SK-N-SH (cell line): Measurements from ENCODE around the gene RNF4. TPM values are rescaled to one million over a fixed set of nuclear protein-coding genes. Genes with fewer than 3 reads are reported as not detected.

Source experiments
- CTCF ChIA-PET: fragments of 300-600, 350-600 bp; formaldehyde crosslinking; extraction: SDS; loops from one replicate; lab custom pipeline; 2021; lab: Yijun Ruan, JAX
- POLR2A ChIA-PET: fragments of 350-600 bp; sonication (Branson Sonifier 250); formaldehyde crosslinking; extraction: SDS; loops from one replicate; lab custom pipeline; 2020; ENCODE audit warnings: antibody characterized with exemption, inconsistent platforms; lab: Yijun Ruan, JAX
- DNase-seq: peaks from one replicate; pipeline ENCODE4 v3.0.0; 2012
- H2AFZ ChIP-seq: fragments of 200-600 bp; sonication (generic); 2 replicates; pipeline ENCODE4 v1.8.1; 2016; ENCODE audit warnings: antibody characterized with exemption, mild to moderate bottlenecking, low read depth
- H3F3A ChIP-seq: fragments of 200-600 bp; sonication (generic); replicated peaks from 2 replicates; pipeline ENCODE3; 2016; ENCODE audit warnings: antibody characterized with exemption, mild to moderate bottlenecking; ENCODE audit not compliant: insufficient read depth
- H3K27ac ChIP-seq, 2 experiments: fragments of 200-500 bp in 1 of 2; fragments of 200-600 bp in 1 of 2; sonication (Bioruptor generic) in 1 of 2; sonication (generic), shearing (Covaris generic) in 1 of 2; 2 replicates each; pipeline versions ENCODE4 v1.5.1 to v1.6.1; 2014 to 2016; ENCODE audit warnings: low read depth in 2 of 2, inconsistent platforms in 1 of 2, low read length in 1 of 2, mild to moderate bottlenecking in 1 of 2, mixed read lengths in 1 of 2
- H3K27me3 ChIP-seq: fragments of 200-600 bp; sonication (generic), shearing (Covaris generic); 2 replicates; pipeline ENCODE4 v1.6.1; 2016; ENCODE audit warnings: mixed run types; ENCODE audit not compliant: insufficient read depth
- H3K36me3 ChIP-seq, 2 experiments: fragments of 200-500 bp in 1 of 2; fragments of 200-600 bp in 1 of 2; sonication (Bioruptor generic) in 1 of 2; sonication (generic) in 1 of 2; replicated peaks in 1 of 2; 2 replicates each; pipeline versions ENCODE3 to v1.5.1; 2014 to 2016; ENCODE audit warnings: low read length in 1 of 2, mild to moderate bottlenecking in 1 of 2; ENCODE audit not compliant: insufficient read depth in 2 of 2, control insufficient read depth in 1 of 2
- H3K4me1 ChIP-seq, 2 experiments: fragments of 200-500 bp in 1 of 2; fragments of 200-600 bp in 1 of 2; sonication (Bioruptor generic) in 1 of 2; sonication (generic), shearing (Covaris generic) in 1 of 2; 2 replicates each; pipeline versions ENCODE4 v1.5.1 to v1.6.1; 2014 to 2016; ENCODE audit warnings: low read depth in 1 of 2, low read length in 1 of 2, mixed run types in 1 of 2; ENCODE audit not compliant: insufficient read depth in 2 of 2, control insufficient read depth in 1 of 2
- H3K4me2 ChIP-seq: fragments of 200-600 bp; sonication (generic), shearing (Covaris generic); 2 replicates; pipeline ENCODE4 v1.6.1; 2017; ENCODE audit warnings: mixed run types
- H3K4me3 ChIP-seq, 2 experiments: fragments of 200-500 bp in 1 of 2; fragments of 200-600 bp in 1 of 2; sonication (Bioruptor generic) in 1 of 2; sonication (generic), shearing (Covaris generic) in 1 of 2; 2 replicates each; pipeline versions ENCODE4 v1.5.1 to v1.8.1; 2014 to 2016; ENCODE audit warnings: low read depth in 2 of 2, inconsistent platforms in 1 of 2, low read length in 1 of 2, mild to moderate bottlenecking in 1 of 2, mixed read lengths in 1 of 2, moderate library complexity in 1 of 2
- H3K79me2 ChIP-seq: fragments of 200-600 bp; sonication (generic); 2 replicates; pipeline ENCODE4 v1.8.1; 2017; ENCODE audit warnings: mild to moderate bottlenecking; ENCODE audit not compliant: insufficient read depth
- H3K9ac ChIP-seq: fragments of 200-600 bp; sonication (generic); 2 replicates; pipeline ENCODE4 v1.6.1; 2017; ENCODE audit warnings: mixed run types
- H3K9me2 ChIP-seq: fragments of 200-600 bp; sonication (generic); 2 replicates; pipeline ENCODE4 v1.6.1; 2017; ENCODE audit warnings: mixed run types
- H3K9me3 ChIP-seq: fragments of 200-600 bp; sonication (generic); 2 replicates; pipeline ENCODE4 v1.6.1; 2017; ENCODE audit warnings: mixed run types, mild to moderate bottlenecking, moderate library complexity
- H4K20me1 ChIP-seq: fragments of 200-600 bp; sonication (generic); 2 replicates; pipeline ENCODE4 v1.6.1; 2017; ENCODE audit warnings: mild to moderate bottlenecking, mixed run types; ENCODE audit not compliant: insufficient read depth
- EZH2phosphoT487 ChIP-seq: fragments of 200-600 bp; sonication (generic); IDR thresholded peaks from 2 replicates; pipeline ENCODE4 v1.6.1; 2017; ENCODE audit warnings: low read depth, mixed run types, mild to moderate bottlenecking, antibody characterized with exemption, moderate library complexity, borderline replicate concordance
- FOXJ3 ChIP-seq: sonication (generic); formaldehyde crosslinking; IDR thresholded peaks from 2 replicates; pipeline ENCODE4 v1.5.1; 2020; ENCODE audit warnings: mild to moderate bottlenecking, missing genetic modification reagents
- FOXM1 ChIP-seq: IDR thresholded peaks from 2 replicates; pipeline ENCODE4 v1.4.0; 2012; ENCODE audit warnings: low read depth, mild to moderate bottlenecking
- GATA2 ChIP-seq: sonication (generic); formaldehyde crosslinking; IDR thresholded peaks from 2 replicates; pipeline ENCODE4 v1.5.0; 2020; ENCODE audit warnings: mild to moderate bottlenecking, missing genetic modification reagents
- MXI1 ChIP-seq: IDR thresholded peaks from 2 replicates; pipeline ENCODE4 v1.6.1; 2012; ENCODE audit warnings: mild to moderate bottlenecking, low read depth, low read length, improper control_type of control experiment
- NRF1 ChIP-seq: IDR thresholded peaks from 2 replicates; pipeline ENCODE4 v1.6.1; 2012; ENCODE audit warnings: low read depth, mild to moderate bottlenecking, low read length
- RCOR1 ChIP-seq: fragments of 150-350 bp; IDR thresholded peaks from 2 replicates; pipeline ENCODE4 v1.6.1; 2017; ENCODE audit warnings: antibody characterized with exemption, low read length
- RXRA ChIP-seq: IDR thresholded peaks from 2 replicates; pipeline ENCODE4 v1.4.0; 2012; ENCODE audit warnings: low read depth, mild to moderate bottlenecking, borderline replicate concordance
- SMC3 ChIP-seq: IDR thresholded peaks from 2 replicates; pipeline ENCODE4 v1.6.1; 2012; ENCODE audit warnings: low read depth, low read length, improper control_type of control experiment
- WGBS: methylation state at CpG from one replicate; pipeline ENCODE4 v1.1.6; 2017; ENCODE audit warnings: low lambda C conversion rate; 5-methylcytosine and 5-hydroxymethylcytosine counted together
- polyA plus RNA-seq, 3 experiments: library from polyadenylated mRNA; depleted of rRNA; stranded (reverse); fragments of >200 nt; gene quantifications; 2 replicates each; pipeline ENCODE4 v1.2.3, GENCODE V29; 2012
- TF ChIP-seq, protein P1 (sequence below): IDR thresholded peaks from 2 replicates; pipeline ENCODE4; 2012
- TF ChIP-seq, protein P2 (sequence below): IDR thresholded peaks from 2 replicates; pipeline ENCODE4 v1.4.0; 2012; ENCODE audit warnings: low read depth
- TF ChIP-seq, protein P3 (sequence below): fragments of 150-350 bp; IDR thresholded peaks from 2 replicates; pipeline ENCODE4 v1.6.1; 2016; ENCODE audit warnings: mild to moderate bottlenecking, low read depth, low read length
- TF ChIP-seq, protein P4 (sequence below): fragments of 150-350 bp; IDR thresholded peaks from 2 replicates; pipeline ENCODE4 v1.6.1; 2017; ENCODE audit warnings: antibody characterized with exemption, low read length, low read depth, borderline replicate concordance
- TF ChIP-seq, protein P5 (sequence below): IDR thresholded peaks from 2 replicates; pipeline ENCODE4 v1.4.0; 2012; ENCODE audit warnings: low read depth, borderline replicate concordance
- TF ChIP-seq, protein P6 (sequence below): IDR thresholded peaks from 2 replicates; pipeline ENCODE4 v1.6.1; 2012; ENCODE audit warnings: mild to moderate bottlenecking, low read depth, low read length, moderate library complexity

RNF4 gene
- polyA plus RNA-seq, 1 of the 3 experiments (the other 2 are of a cell fraction): 60.7 TPM

DNA sequence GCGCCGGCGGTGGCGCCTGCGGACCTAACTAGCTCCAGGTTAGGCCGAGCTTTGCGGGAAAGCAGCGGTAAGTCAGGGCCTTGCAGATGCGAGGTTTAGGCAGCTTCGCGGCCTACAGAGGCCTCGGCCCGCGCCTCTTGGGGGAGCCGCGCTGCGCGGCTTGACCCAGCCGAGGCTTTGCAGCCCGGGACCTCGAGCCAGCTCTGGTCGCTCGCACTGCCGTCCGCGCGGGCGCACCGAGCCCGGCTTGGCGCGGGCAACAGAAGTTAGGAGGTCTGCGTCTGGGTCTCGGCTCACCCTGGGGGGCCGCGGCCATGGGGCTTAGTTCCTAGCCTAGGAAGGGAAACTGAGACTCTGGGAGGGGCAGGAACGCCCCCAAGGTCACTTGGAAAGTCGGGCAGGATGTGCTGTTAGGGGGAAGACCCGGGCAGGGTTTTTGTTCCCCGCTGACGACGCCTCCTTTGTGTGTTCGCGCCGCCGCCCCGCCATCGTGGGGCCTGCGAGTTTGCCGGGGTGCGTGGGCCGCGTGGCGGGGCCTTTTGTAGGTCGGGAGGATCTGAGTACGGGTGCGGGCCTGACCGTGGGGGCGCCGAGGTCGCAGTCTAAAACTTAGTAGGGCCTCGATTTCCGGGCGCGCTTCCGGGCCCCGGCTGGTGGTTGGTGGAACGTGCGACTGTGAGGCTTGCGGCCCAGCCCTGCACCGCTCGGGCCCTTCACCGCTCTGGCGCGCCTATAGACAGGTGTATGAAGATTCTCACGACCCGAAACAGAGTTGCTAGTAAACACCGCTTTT is 482 bp downstream of the RNF4 start (continued):
- TF ChIP-seq, protein P1, sequence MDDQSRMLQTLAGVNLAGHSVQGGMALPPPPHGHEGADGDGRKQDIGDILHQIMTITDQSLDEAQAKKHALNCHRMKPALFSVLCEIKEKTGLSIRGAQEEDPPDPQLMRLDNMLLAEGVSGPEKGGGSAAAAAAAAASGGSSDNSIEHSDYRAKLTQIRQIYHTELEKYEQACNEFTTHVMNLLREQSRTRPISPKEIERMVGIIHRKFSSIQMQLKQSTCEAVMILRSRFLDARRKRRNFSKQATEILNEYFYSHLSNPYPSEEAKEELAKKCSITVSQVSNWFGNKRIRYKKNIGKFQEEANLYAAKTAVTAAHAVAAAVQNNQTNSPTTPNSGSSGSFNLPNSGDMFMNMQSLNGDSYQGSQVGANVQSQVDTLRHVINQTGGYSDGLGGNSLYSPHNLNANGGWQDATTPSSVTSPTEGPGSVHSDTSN: no peak
- no peak for TF ChIP-seq FOXJ3
- TF ChIP-seq, protein P2, sequence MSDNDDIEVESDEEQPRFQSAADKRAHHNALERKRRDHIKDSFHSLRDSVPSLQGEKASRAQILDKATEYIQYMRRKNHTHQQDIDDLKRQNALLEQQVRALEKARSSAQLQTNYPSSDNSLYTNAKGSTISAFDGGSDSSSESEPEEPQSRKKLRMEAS: peak; percentile 54
- no peak for TF ChIP-seq EZH2phosphoT487
- TF ChIP-seq, protein P3, sequence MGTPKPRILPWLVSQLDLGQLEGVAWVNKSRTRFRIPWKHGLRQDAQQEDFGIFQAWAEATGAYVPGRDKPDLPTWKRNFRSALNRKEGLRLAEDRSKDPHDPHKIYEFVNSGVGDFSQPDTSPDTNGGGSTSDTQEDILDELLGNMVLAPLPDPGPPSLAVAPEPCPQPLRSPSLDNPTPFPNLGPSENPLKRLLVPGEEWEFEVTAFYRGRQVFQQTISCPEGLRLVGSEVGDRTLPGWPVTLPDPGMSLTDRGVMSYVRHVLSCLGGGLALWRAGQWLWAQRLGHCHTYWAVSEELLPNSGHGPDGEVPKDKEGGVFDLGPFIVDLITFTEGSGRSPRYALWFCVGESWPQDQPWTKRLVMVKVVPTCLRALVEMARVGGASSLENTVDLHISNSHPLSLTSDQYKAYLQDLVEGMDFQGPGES: no peak
- no peak for TF ChIP-seq RCOR1
- no peak for TF ChIP-seq RXRA
- TF ChIP-seq GATA2 (CRISPR knock-in tag): no peak

DNA sequence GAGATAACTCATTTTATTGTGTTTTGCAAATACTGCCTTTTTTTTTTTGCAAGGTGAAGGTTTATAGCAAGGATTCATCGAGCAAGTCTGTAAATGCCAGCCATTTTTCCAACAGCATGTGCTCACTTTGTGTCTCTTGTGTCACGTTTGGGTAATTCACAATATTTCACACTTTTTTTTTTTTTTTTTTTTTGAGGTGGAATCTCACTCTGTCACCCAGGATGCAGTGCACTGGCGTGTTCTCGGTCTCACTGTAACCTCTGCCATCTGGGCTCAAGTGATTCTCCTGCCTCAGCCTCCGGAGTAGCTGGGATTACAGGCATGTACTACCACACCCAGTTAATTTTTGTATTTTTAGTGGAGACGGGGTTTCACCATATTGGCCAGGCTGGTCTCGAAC is 1.9 kb downstream of the RNF4 start:
- no peak overlapping the region for H2AFZ ChIP-seq
- no peaks in the 10 kb centered on the region for H3K27me3 ChIP-seq
- no peak overlapping the region for H3K27ac ChIP-seq
- H3K4me3 ChIP-seq: peak overlapping the region; percentile 88 to 93; a peak in 3 of 4 replicates
- 0 out of 2 replicates have a peak, but pooled peaks cover 9% of the 10 kb centered on the region for H3K9me3 ChIP-seq
- peaks cover 56% of the 10 kb centered on the region for H4K20me1 ChIP-seq
- H3K9ac ChIP-seq: peak overlapping the region; percentile 98; the same call in 1 of the 2 replicates
- peaks cover 6 to 7% of the 10 kb centered on the region in 2 experiments; a peak in 3 of 4 replicates for H3K4me1 ChIP-seq
- peaks cover 95% of the 10 kb centered on the region for H3K79me2 ChIP-seq
- no peaks in the 10 kb centered on the region for H3K9me2 ChIP-seq
- CTCF ChIA-PET: interaction anchor here (1.1 to 3.0 kb wide), 3 partner anchors 8 to 251 kb away, joined by 3 to 11 read pairs (median 3); no protein-coding TSS in a partner anchor
- H3K4me2 ChIP-seq: peak overlapping the region; percentile 93
- POLR2A ChIA-PET: interaction anchor here (0.6 kb wide), 1 partner anchor 572 kb away, joined by 3 read pairs; no protein-coding TSS in a partner anchor
- no peak for DNase-seq
- WGBS: 92% methylated on average over 7 of the region's 7 CpGs
- peaks cover 15 to 38% of the 10 kb centered on the region in 2 experiments for H3K36me3 ChIP-seq
- no peak for TF ChIP-seq NRF1
- peaks cover 11% of the 10 kb centered on the region for H3F3A ChIP-seq

DNA sequence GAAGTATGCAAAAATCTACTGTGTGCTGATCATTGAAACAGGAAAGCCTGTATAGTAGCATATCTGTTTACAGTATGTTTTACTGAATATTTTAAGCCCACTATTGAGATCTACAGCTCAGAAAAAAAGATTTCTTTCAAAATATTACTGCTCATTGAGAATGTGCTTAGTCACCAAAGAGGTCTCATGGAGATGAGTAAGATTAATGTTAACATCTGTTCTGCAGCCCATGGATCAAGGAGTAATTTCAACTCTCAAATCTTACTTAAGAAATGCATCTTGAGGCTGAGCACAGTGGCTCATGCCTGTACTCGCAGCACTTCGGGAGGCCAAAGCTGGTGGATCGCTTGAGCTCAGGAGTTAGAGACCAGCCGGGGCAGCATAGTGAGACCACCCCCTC is 3.3 kb downstream of the RNF4 start:
- Histone ChIP-seq H3K27ac (no peak overlapping the region), H3K4me2 (no peak overlapping the region), H3K9ac (no peak overlapping the region), H4K20me1 (peaks cover 70% of the 10 kb centered on the region), H2AFZ (no peak overlapping the region), H3K9me3 (0 out of 2 replicates have a peak, but pooled peaks cover 9% of the 10 kb centered on the region), H3K9me2 (no peaks in the 10 kb centered on the region), H3K4me3 (no peak overlapping the region), H3K4me1 (peaks cover 6 to 7% of the 10 kb centered on the region in 2 experiments; a peak in 3 of 4 replicates), H3K36me3 (peaks cover 15 to 44% of the 10 kb centered on the region in 2 experiments), H3K79me2 (peaks cover 97% of the 10 kb centered on the region), H3K27me3 (no peaks in the 10 kb centered on the region), H3F3A (peaks cover 7% of the 10 kb centered on the region)
- POLR2A ChIA-PET: no interaction called here
- no peak for DNase-seq
- CTCF ChIA-PET: interaction anchor here (1.4 kb wide), 1 partner anchor 35 kb away, joined by 3 read pairs; no protein-coding TSS in a partner anchor
- WGBS: 98% methylated on average over 4 of the region's 4 CpGs
- TF ChIP-seq, protein P4, sequence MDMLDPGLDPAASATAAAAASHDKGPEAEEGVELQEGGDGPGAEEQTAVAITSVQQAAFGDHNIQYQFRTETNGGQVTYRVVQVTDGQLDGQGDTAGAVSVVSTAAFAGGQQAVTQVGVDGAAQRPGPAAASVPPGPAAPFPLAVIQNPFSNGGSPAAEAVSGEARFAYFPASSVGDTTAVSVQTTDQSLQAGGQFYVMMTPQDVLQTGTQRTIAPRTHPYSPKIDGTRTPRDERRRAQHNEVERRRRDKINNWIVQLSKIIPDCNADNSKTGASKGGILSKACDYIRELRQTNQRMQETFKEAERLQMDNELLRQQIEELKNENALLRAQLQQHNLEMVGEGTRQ: no peak
- TF ChIP-seq, protein P5, sequence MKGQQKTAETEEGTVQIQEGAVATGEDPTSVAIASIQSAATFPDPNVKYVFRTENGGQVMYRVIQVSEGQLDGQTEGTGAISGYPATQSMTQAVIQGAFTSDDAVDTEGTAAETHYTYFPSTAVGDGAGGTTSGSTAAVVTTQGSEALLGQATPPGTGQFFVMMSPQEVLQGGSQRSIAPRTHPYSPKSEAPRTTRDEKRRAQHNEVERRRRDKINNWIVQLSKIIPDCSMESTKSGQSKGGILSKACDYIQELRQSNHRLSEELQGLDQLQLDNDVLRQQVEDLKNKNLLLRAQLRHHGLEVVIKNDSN: no peak
- TF ChIP-seq RCOR1: no peak
- no peak for TF ChIP-seq FOXM1
- no peak for TF ChIP-seq SMC3
- TF ChIP-seq, protein P6, sequence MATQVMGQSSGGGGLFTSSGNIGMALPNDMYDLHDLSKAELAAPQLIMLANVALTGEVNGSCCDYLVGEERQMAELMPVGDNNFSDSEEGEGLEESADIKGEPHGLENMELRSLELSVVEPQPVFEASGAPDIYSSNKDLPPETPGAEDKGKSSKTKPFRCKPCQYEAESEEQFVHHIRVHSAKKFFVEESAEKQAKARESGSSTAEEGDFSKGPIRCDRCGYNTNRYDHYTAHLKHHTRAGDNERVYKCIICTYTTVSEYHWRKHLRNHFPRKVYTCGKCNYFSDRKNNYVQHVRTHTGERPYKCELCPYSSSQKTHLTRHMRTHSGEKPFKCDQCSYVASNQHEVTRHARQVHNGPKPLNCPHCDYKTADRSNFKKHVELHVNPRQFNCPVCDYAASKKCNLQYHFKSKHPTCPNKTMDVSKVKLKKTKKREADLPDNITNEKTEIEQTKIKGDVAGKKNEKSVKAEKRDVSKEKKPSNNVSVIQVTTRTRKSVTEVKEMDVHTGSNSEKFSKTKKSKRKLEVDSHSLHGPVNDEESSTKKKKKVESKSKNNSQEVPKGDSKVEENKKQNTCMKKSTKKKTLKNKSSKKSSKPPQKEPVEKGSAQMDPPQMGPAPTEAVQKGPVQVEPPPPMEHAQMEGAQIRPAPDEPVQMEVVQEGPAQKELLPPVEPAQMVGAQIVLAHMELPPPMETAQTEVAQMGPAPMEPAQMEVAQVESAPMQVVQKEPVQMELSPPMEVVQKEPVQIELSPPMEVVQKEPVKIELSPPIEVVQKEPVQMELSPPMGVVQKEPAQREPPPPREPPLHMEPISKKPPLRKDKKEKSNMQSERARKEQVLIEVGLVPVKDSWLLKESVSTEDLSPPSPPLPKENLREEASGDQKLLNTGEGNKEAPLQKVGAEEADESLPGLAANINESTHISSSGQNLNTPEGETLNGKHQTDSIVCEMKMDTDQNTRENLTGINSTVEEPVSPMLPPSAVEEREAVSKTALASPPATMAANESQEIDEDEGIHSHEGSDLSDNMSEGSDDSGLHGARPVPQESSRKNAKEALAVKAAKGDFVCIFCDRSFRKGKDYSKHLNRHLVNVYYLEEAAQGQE: no peak
- TF ChIP-seq MXI1: no peak
- TF ChIP-seq RXRA: no peak
